H1 (cell line): ENCODE measurements around the gene TSC22D4. TPM values are rescaled to one million over a fixed set of nuclear protein-coding genes. Genes with fewer than 3 reads are reported as not detected.

Experiments
- CTCF ChIA-PET: fragments of 300-600 bp; sonication (Branson Sonifier 250); formaldehyde crosslinking; loops from one replicate; lab custom pipeline; 2021; ENCODE audit not compliant: partially characterized antibody; lab: Charles Lee
- POLR2A ChIA-PET: fragments of 300-600 bp; sonication (Branson Sonifier 250); formaldehyde crosslinking; loops from one replicate; lab custom pipeline; 2021; ENCODE audit warnings: inconsistent platforms; ENCODE audit not compliant: partially characterized antibody; lab: Charles Lee
- DNase-seq, 2 experiments: peaks; one replicate each; pipeline versions ENCODE4 v3.0.0 to v3.0.0-alpha.2; 2010 to 2022; ENCODE audit warnings: low spot score in 2 of 2, low read depth in 1 of 2, mixed read lengths in 1 of 2
- FAIRE-seq: peaks from 2 replicates; lab custom pipeline; 2011; peaks lifted over from hg19 to GRCh38; lab: Jason Lieb, UNC
- H2AFZ ChIP-seq: 2 replicates; pipeline ENCODE4 v1.8.1; 2012; ENCODE audit warnings: low read length, inconsistent platforms
- H2AK5ac ChIP-seq: 2 replicates; pipeline ENCODE4 v1.6.1; 2013; ENCODE audit warnings: low read depth, low read length
- H2BK120ac ChIP-seq: replicated peaks from 2 replicates; pipeline ENCODE3; 2013; ENCODE audit warnings: low read depth, low read length, inconsistent platforms
- H2BK12ac ChIP-seq: 2 replicates; pipeline ENCODE4 v1.6.1; 2013; ENCODE audit warnings: low read depth, low read length
- H2BK15ac ChIP-seq: 2 replicates; pipeline ENCODE4 v1.6.1; 2013; ENCODE audit warnings: low read length
- H2BK20ac ChIP-seq: 2 replicates; pipeline ENCODE4 v1.6.1; 2013; ENCODE audit warnings: low read length
- H2BK5ac ChIP-seq: 2 replicates; pipeline ENCODE4 v1.6.1; 2013; ENCODE audit warnings: low read depth, low read length
- H3K14ac ChIP-seq: 2 replicates; pipeline ENCODE4 v1.6.1; 2013; ENCODE audit warnings: inconsistent platforms; ENCODE audit not compliant: insufficient read length
- H3K18ac ChIP-seq: 2 replicates; pipeline ENCODE4 v1.6.1; 2013; ENCODE audit warnings: low read length; ENCODE audit errors: extremely low read depth
- H3K23ac ChIP-seq: 2 replicates; pipeline ENCODE4 v1.6.1; 2013; ENCODE audit warnings: inconsistent platforms; ENCODE audit not compliant: insufficient read length
- H3K23me2 ChIP-seq: 2 replicates; pipeline ENCODE4 v1.6.1; 2013; ENCODE audit warnings: low read depth, low read length
- H3K27ac ChIP-seq: 2 replicates; pipeline ENCODE4 v1.6.1; 2011; ENCODE audit warnings: low read depth, low read length, inconsistent platforms
- H3K27me3 ChIP-seq, 4 experiments: replicated peaks in 1 of 4; 1 replicate in 1 of 4; 2 replicates in 3 of 4; pipeline versions ENCODE4 v1.6.1 to v1.8.1; 2011 to 2013; ENCODE audit warnings: low read length in 3 of 4, mild to moderate bottlenecking in 3 of 4, inconsistent platforms in 2 of 4, mixed read lengths in 2 of 4, moderate library complexity in 1 of 4; ENCODE audit not compliant: control insufficient read depth in 3 of 4, insufficient read depth in 3 of 4; ENCODE audit errors: extremely low read depth in 1 of 4
- H3K36me3 ChIP-seq, 4 experiments: 2 replicates each; pipeline versions ENCODE4 v1.6.1 to v1.8.1; 2011 to 2013; ENCODE audit warnings: mild to moderate bottlenecking in 4 of 4, low read length in 3 of 4, moderate library complexity in 2 of 4, control low read depth in 1 of 4, inconsistent platforms in 1 of 4; ENCODE audit not compliant: insufficient read depth in 4 of 4, control insufficient read depth in 2 of 4
- H3K4ac ChIP-seq: replicated peaks from 2 replicates; pipeline ENCODE3; 2013; ENCODE audit warnings: low read length, low read depth, mixed read lengths, inconsistent platforms; ENCODE audit not compliant: insufficient read length
- H3K4me1 ChIP-seq, 4 experiments: replicated peaks in 1 of 4; 1 replicate in 1 of 4; 2 replicates in 3 of 4; pipeline versions ENCODE4 v1.6.1 to v1.8.1; 2011 to 2013; ENCODE audit warnings: low read length in 3 of 4, inconsistent platforms in 2 of 4, mixed read lengths in 1 of 4; ENCODE audit not compliant: insufficient read depth in 4 of 4, control insufficient read depth in 3 of 4
- H3K4me2 ChIP-seq, 2 experiments: 2 replicates each; pipeline versions ENCODE4 v1.6.1 to v1.8.1; 2011 to 2013; ENCODE audit warnings: low read depth in 2 of 2, low read length in 2 of 2, control low read depth in 1 of 2, inconsistent platforms in 1 of 2, mild to moderate bottlenecking in 1 of 2; ENCODE audit not compliant: insufficient read depth in 1 of 2
- H3K4me3 ChIP-seq, 4 experiments: fragments of 200-600, 300-600 bp in 1 of 4; sonication (generic), shearing (Covaris generic), sonication (Bioruptor Twin) in 1 of 4; 2 replicates each; pipeline versions ENCODE4 v1.5.1 to v1.8.1; 2011 to 2016; ENCODE audit warnings: low read length in 4 of 4, low read depth in 3 of 4, control low read depth in 2 of 4, inconsistent platforms in 2 of 4, mild to moderate bottlenecking in 2 of 4, mixed read lengths in 1 of 4, moderate library complexity in 1 of 4; ENCODE audit not compliant: insufficient read depth in 2 of 4; ENCODE audit errors: extremely low read depth in 1 of 4
- H3K56ac ChIP-seq: replicated peaks from 2 replicates; pipeline ENCODE3; 2013; ENCODE audit warnings: low read depth, mild to moderate bottlenecking, mixed read lengths, low read length, inconsistent platforms; ENCODE audit not compliant: insufficient read length
- H3K79me1 ChIP-seq: 2 replicates; pipeline ENCODE4 v1.6.1; 2013; ENCODE audit warnings: low read depth, low read length, control low read depth
- H3K79me2 ChIP-seq, 2 experiments: 2 replicates each; pipeline versions ENCODE4 v1.6.1 to v1.8.1; 2012 to 2013; ENCODE audit warnings: low read length in 2 of 2, mild to moderate bottlenecking in 2 of 2, inconsistent platforms in 1 of 2; ENCODE audit not compliant: insufficient read depth in 2 of 2, control insufficient read depth in 1 of 2
- H3K9ac ChIP-seq, 4 experiments: replicated peaks in 1 of 4; 1 replicate in 1 of 4; 2 replicates in 3 of 4; pipeline versions ENCODE4 v1.6.1 to v1.8.1; 2011 to 2013; ENCODE audit warnings: low read depth in 3 of 4, low read length in 3 of 4, control low read depth in 2 of 4, mild to moderate bottlenecking in 2 of 4, moderate library complexity in 2 of 4, inconsistent platforms in 1 of 4; ENCODE audit errors: extremely low read depth in 1 of 4
- H3K9me3 ChIP-seq, 2 experiments: 2 replicates each; pipeline versions ENCODE4 v1.6.1 to v1.8.1; 2012 to 2013; ENCODE audit warnings: mild to moderate bottlenecking in 2 of 2, moderate library complexity in 2 of 2, control low read depth in 1 of 2, inconsistent platforms in 1 of 2, low read depth in 1 of 2, low read length in 1 of 2, mixed read lengths in 1 of 2; ENCODE audit not compliant: insufficient read depth in 2 of 2
- H4K20me1 ChIP-seq, 2 experiments: replicated peaks in 1 of 2; 2 replicates each; pipeline versions ENCODE3 to v1.8.1; 2011 to 2013; ENCODE audit warnings: inconsistent platforms in 2 of 2, low read length in 2 of 2, mild to moderate bottlenecking in 1 of 2; ENCODE audit not compliant: insufficient read depth in 2 of 2, control insufficient read depth in 1 of 2
- H4K5ac ChIP-seq: 2 replicates; pipeline ENCODE4 v1.6.1; 2013; ENCODE audit warnings: low read length, low read depth, mixed read lengths, inconsistent platforms; ENCODE audit not compliant: insufficient read length
- H4K8ac ChIP-seq: 2 replicates; pipeline ENCODE4 v1.8.0; 2013; ENCODE audit warnings: mild to moderate bottlenecking, moderate library complexity, low read length, inconsistent platforms; ENCODE audit not compliant: insufficient read depth; ENCODE audit errors: extremely low read depth
- H4K91ac ChIP-seq: replicated peaks from 2 replicates; pipeline ENCODE3; 2013; ENCODE audit warnings: low read length, mixed read lengths, inconsistent platforms; ENCODE audit not compliant: insufficient read length
- BACH1 ChIP-seq: IDR thresholded peaks from 2 replicates; pipeline ENCODE4 v1.6.1; 2012; ENCODE audit warnings: low read length, improper control_type of control experiment
- CHD1 ChIP-seq: IDR thresholded peaks from 2 replicates; pipeline ENCODE4 v1.6.1; 2012; ENCODE audit warnings: low read depth, low read length, improper control_type of control experiment
- CHD2 ChIP-seq: IDR thresholded peaks from 2 replicates; pipeline ENCODE4 v1.6.1; 2012; ENCODE audit warnings: low read length, improper control_type of control experiment
- CREB1 ChIP-seq: IDR thresholded peaks from 2 replicates; pipeline ENCODE4 v1.6.1; 2012; ENCODE audit warnings: inconsistent platforms
- HDAC6 ChIP-seq: IDR thresholded peaks from one replicate; pipeline ENCODE4 v1.7.1; 2012; ENCODE audit warnings: low read depth, mild to moderate bottlenecking, inconsistent platforms, low read length, moderate library complexity
- JUN ChIP-seq: IDR thresholded peaks from 2 replicates; pipeline ENCODE4 v1.6.1; 2011; ENCODE audit warnings: low read depth, mild to moderate bottlenecking, improper control_type of control experiment, low read length
- KDM4A ChIP-seq: IDR thresholded peaks from one replicate; pipeline ENCODE4 v1.7.1; 2012; ENCODE audit warnings: low read depth, mild to moderate bottlenecking, moderate library complexity, low read length, inconsistent platforms; ENCODE audit not compliant: severe bottlenecking
- POLR2A ChIP-seq, 2 experiments: IDR thresholded peaks; 1 replicate in 1 of 2; 2 replicates in 1 of 2; pipeline ENCODE4 v1.6.1; 2011; ENCODE audit warnings: low read depth in 2 of 2, low read length in 2 of 2, mild to moderate bottlenecking in 2 of 2; ENCODE audit errors: control extremely low read depth in 1 of 2
- SP4 ChIP-seq: IDR thresholded peaks from 2 replicates; pipeline ENCODE4 v1.6.1; 2012; ENCODE audit warnings: low read length, inconsistent platforms
- TCF12 ChIP-seq: IDR thresholded peaks from 2 replicates; pipeline ENCODE4 v1.6.1; 2011; ENCODE audit warnings: low read depth, mild to moderate bottlenecking, low read length
- WGBS, 2 experiments: shearing (Covaris generic) in 1 of 2; methylation state at CpG; one replicate each; pipeline versions ENCODE4 v1.1.6 to v1.1.7; 2013 to 2015; ENCODE audit warnings: low lambda C conversion rate in 2 of 2, mixed read lengths in 2 of 2, inconsistent platforms in 1 of 2, low coverage in 1 of 2, missing lambda C conversion rate in 1 of 2; ENCODE audit not compliant: insufficient replicate concordance in 2 of 2, insufficient coverage in 1 of 2, insufficient read length in 1 of 2; ENCODE audit errors: extremely low coverage in 1 of 2, missing lambda C conversion rate in 1 of 2; 5-methylcytosine and 5-hydroxymethylcytosine counted together
- polyA plus RNA-seq, 7 experiments: library from polyadenylated mRNA; depleted of rRNA in 3 of 7; stranded (reverse) in 5 of 7; unstranded in 2 of 7; fragments of >200 nt in 5 of 7; fragments of 200-250 nt in 2 of 7; gene quantifications; 1 replicate in 5 of 7; 2 replicates in 1 of 7; 4 replicates in 1 of 7; pipeline versions ENCODE4 v1.2.1 to v1.2.3, GENCODE V29; 2011 to 2013; ENCODE audit warnings: missing spikeins in 2 of 7, mixed read lengths in 2 of 7
- total RNA-seq: library from RNA; stranded (reverse); fragmentation: NEBNext Ultra II Directional; extraction: Animal tissue kit (Norgen Biotek cat#: 25700); gene quantifications from 2 replicates; pipeline ENCODE4 v1.2.1, GENCODE V29; 2021
- TF ChIP-seq, protein P1 (sequence below): IDR thresholded peaks from 2 replicates; pipeline ENCODE4 v1.6.1; 2011; ENCODE audit warnings: low read length, improper control_type of control experiment

TSC22D4 gene
- total and polyA plus RNA-seq, 2 of the 8 experiments (the other 6 are each of a cell fraction or from before 2014, with no cell fraction given), result 13.2 to 20.3 TPM

DNA sequence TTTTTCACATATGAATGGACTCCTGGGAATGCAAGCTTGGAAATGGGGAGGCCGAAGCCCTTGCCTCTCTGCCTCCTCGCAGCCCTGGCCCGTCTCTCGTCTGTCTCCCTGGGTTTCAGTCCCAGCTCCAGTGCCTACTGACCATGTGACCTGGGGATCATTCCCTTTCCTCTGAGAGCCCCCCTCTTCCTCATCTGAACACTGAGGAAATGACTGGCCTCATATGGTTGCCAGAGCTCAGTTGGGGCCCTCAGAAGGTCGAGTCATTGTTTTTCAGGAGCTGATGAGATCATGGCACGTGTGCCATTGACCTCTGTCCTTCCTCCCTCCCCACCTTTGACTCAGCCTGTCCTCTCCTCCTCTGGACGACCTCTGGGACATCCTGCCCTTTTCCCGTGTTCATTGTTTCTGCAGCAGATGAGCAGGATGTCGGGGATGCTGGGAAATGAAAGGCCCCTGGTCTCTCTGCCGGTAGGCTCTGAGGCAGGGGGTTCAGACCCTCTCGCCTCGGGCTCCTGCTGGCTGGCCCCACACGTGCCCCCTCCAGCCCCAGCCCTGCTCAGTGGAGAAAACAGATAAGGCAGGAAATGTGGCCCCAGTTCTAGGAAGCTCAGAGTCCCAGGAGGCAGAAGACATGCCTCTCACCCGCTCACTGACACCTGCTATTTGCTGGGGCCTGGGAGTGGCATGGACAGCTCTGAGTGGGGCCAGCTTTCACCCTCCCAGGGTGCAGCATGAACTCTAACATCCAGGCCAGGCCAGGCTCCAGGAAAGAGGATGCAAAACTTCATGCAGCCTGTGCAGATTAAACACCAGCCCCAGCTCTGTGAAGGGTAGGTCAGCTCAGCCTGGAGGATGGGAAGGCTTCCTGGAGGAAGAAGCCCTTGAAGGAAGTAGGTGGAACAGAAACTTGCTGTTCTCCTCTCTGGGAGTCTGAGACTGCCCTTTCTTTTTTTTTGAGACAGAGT, 34.4 kb downstream of the TSC22D4 start:
- ChIA-PET POLR2A (interaction anchor here (0.6 to 6.2 kb wide), 10 partner anchors 9 to 182 kb away, joined by 3 to 62 read pairs (median 3); partner anchors contain the start of genes AGFG2, MEPCE, PPP1R35 and ZCWPW1), CTCF (interaction anchor here (0.7 to 5.0 kb wide), 11 partner anchors 10 to 598 kb away, joined by 3 to 53 read pairs (median 6); partner anchors contain the start of genes FBXO24 and LRCH4)
- H3K14ac ChIP-seq, result no peak overlapping the region
- no peak overlapping the region for H2AK5ac ChIP-seq
- H3K79me2 ChIP-seq, result no peaks in the 10 kb centered on the region
- H3K9ac ChIP-seq, result no peak overlapping the region
- H3K56ac ChIP-seq, result no peak overlapping the region
- H3K23ac ChIP-seq, result no peak overlapping the region
- H4K20me1 ChIP-seq, result no peaks in the 10 kb centered on the region
- FAIRE-seq (no peak), DNase-seq (no peak)
- no peak overlapping the region for H3K27ac ChIP-seq
- H3K23me2 ChIP-seq, result no peaks in the 10 kb centered on the region
- no peaks in the 10 kb centered on the region for H3K9me3 ChIP-seq
- no peak overlapping the region for H3K4me2 ChIP-seq
- H3K27me3 ChIP-seq, result no peaks in the 10 kb centered on the region
- no peak overlapping the region; the same call in 1 of the 2 replicates for H3K18ac ChIP-seq
- H3K4me1 ChIP-seq, result peaks cover 0 to 5% (median 2%) of the 10 kb centered on the region in 4 experiments; a peak in 3 of 7 replicates
- H2BK20ac ChIP-seq, result no peak overlapping the region; the same call in 1 of the 2 replicates
- TF ChIP-seq POLR2A (IDR thresholded peaks at IDR 0.05; ENCODE audit: control extremely low read depth in 1 of 2, low read depth in 2 of 2, low read length in 2 of 2), result no peak
- no peak for TF ChIP-seq SP4
- 0 out of 2 replicates have a peak, but pooled peaks have one; percentile 25 for TF ChIP-seq BACH1
- no peak for TF ChIP-seq CHD1
- no peak for TF ChIP-seq KDM4A
- TF ChIP-seq TCF12, result no peak
- TF ChIP-seq CHD2, result no peak
- TF ChIP-seq, protein P1, sequence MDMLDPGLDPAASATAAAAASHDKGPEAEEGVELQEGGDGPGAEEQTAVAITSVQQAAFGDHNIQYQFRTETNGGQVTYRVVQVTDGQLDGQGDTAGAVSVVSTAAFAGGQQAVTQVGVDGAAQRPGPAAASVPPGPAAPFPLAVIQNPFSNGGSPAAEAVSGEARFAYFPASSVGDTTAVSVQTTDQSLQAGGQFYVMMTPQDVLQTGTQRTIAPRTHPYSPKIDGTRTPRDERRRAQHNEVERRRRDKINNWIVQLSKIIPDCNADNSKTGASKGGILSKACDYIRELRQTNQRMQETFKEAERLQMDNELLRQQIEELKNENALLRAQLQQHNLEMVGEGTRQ, result peak; percentile 23; the same call in 1 of the 2 replicates
- no peak for TF ChIP-seq CREB1
- TF ChIP-seq JUN, result no peak
- TF ChIP-seq HDAC6, result no peak
- H2BK5ac ChIP-seq, result peak overlapping the region; percentile 81; the same call in 1 of the 2 replicates
- no peak overlapping the region for H2BK120ac ChIP-seq
- WGBS, 2 experiments, result 84% methylated on average over 14 of the region's 14 CpGs; no CpG with 5 or more reads in 1 of the 2 experiments
- H2BK15ac ChIP-seq, result peak overlapping the region; percentile 88; the same call in 1 of the 2 replicates
- H4K8ac ChIP-seq, result no peak overlapping the region; the same call in none of the 2 replicates
- H3K4ac ChIP-seq, result no peak overlapping the region
- H2BK12ac ChIP-seq, result peak overlapping the region; percentile 60; the same call in 1 of the 2 replicates
- H4K5ac ChIP-seq, result no peak overlapping the region
- no peak overlapping the region; the same call in 1 of the 2 replicates for H2AFZ ChIP-seq
- no peaks in the 10 kb centered on the region for H3K36me3 ChIP-seq
- no peak overlapping the region for H3K4me3 ChIP-seq
- no peak overlapping the region for H4K91ac ChIP-seq
- H3K79me1 ChIP-seq, result no peaks in the 10 kb centered on the region
